ENCODE results near the gene KBTBD12. TPM values are rescaled to one million over a fixed set of nuclear protein-coding genes. Genes with fewer than 3 reads are reported as not detected.

KBTBD12 gene
- not detected in 2 replicates for total RNA-seq

DNA sequence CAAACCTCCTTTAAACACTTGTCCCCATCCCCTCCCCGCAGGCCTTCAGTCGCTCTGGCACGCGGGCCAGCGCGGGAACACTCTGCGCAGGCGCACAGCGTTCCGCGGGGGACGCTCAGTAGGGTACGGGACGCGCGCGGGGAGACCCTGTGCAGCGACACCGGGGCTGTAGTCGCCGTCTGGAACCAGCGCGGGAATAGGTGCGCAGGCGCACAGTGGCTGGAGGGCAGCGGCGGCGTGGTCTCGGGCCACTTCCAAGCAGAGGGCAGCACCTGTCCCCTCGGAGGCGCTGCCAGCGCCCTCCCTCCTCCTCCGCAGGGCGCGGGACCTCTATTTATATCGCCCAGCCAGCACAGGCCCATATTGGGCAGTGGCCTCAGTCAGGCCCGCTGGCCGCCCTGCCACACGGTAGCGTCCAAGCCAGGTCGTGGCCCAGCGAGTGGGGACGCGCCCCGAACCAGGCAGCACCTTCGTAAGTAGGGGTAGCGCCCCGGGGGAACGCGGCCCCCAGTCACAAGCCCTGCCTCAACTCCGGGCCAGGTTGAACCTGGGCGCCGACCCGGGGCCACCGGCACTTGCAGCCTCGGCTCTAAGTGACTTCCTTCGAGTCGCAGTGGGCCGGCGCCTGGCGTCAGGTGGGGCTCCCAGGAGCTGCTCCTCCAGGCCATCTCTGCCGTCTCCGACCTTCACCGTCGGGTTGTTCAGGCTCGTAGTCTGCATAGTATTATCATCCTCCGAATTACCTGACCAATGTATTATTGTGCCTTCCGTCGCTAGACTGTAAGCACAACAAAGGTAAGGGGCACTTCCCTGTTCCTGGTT is at the start of gene KBTBD12:
Gene KBTBD12 (plus strand): TSS at position 118 of the 822 bp plus-strand sequence. CDS start 7,830 bp downstream, outside the sequence.

Other genes with a start within 250 kb of the KBTBD12 start
- 7.6 and 9.1 TPM in 2 replicates for gene ABTB1, start 242.3 kb upstream of the KBTBD12 start, total RNA-seq
- 49.4 and 49.8 TPM in 2 replicates for gene MGLL, start 92.7 kb upstream of the KBTBD12 start, total RNA-seq
- 256 and 265 TPM in 2 replicates for gene SEC61A1, start 137.2 kb downstream of the KBTBD12 start, total RNA-seq
- gene RUVBL1, start 208.6 kb downstream of the KBTBD12 start, total RNA-seq: 89.3 and 91.7 TPM in 2 replicates
- gene EEFSEC, start 238.2 kb downstream of the KBTBD12 start, total RNA-seq: 16.1 and 18.9 TPM in 2 replicates

All from bronchus fibroblast of lung (primary cell).